IMR-90 (cell line): Measurements from ENCODE around the gene AVPR2. TPM values are rescaled to one million over a fixed set of nuclear protein-coding genes. Genes with fewer than 3 reads are reported as not detected.

Experiments used
- ATAC-seq: fragments of 200-7000 bp; cut with Tn5 transposase; 2 replicates; pipeline ENCODE4 v1.9.1; 2020; ENCODE audit warnings: low read depth, mild to moderate bottlenecking, moderate library complexity
- BruUV-seq: library from RNA; stranded (reverse); fragments of 400-500 nt; replicated peaks from 2 replicates; lab custom pipeline; 2021; lab: Mats Ljungman, UMichigan
- CTCF ChIA-PET: fragments of 300-600 bp; formaldehyde crosslinking; extraction: SDS; loops from one replicate; lab custom pipeline; 2021; ENCODE audit warnings: antibody characterized with exemption; lab: Yijun Ruan, JAX
- POLR2A ChIA-PET: fragments of 300-600 bp; sonication (Branson Sonifier 250); formaldehyde crosslinking; loops from one replicate; lab custom pipeline; 2022; ENCODE audit warnings: antibody characterized with exemption; ENCODE audit not compliant: unreplicated experiment; lab: Charles Lee
- DNase-seq: peaks from one replicate; pipeline ENCODE4 v3.0.0; 2013
- H2AFZ ChIP-seq: replicated peaks from 2 replicates; pipeline ENCODE3; 2013; ENCODE audit warnings: low read length, mild to moderate bottlenecking; ENCODE audit not compliant: poor library complexity
- H2AK5ac ChIP-seq: 2 replicates; pipeline ENCODE4 v1.6.1; 2013; ENCODE audit warnings: low read depth, low read length, inconsistent platforms
- H2AK9ac ChIP-seq: replicated peaks from 2 replicates; pipeline ENCODE3; 2013; ENCODE audit warnings: mild to moderate bottlenecking, low read depth, low read length, moderate library complexity; ENCODE audit not compliant: poor library complexity
- H2BK120ac ChIP-seq: 2 replicates; pipeline ENCODE4 v1.6.1; 2013; ENCODE audit warnings: low read depth, low read length, inconsistent platforms
- H2BK15ac ChIP-seq: 3 replicates; pipeline ENCODE4 v1.6.1; 2013; ENCODE audit warnings: low read depth, low read length, inconsistent platforms
- H2BK20ac ChIP-seq: 2 replicates; pipeline ENCODE4 v1.6.1; 2013; ENCODE audit warnings: low read depth, mild to moderate bottlenecking, inconsistent platforms, low read length, moderate library complexity
- H2BK5ac ChIP-seq: 2 replicates; pipeline ENCODE4 v1.6.1; 2013; ENCODE audit warnings: mild to moderate bottlenecking, low read depth, low read length, inconsistent platforms; ENCODE audit not compliant: poor library complexity, severe bottlenecking
- H3K14ac ChIP-seq: replicated peaks from 2 replicates; pipeline ENCODE4 v1.6.1; 2013; ENCODE audit warnings: low read depth, low read length, inconsistent platforms
- H3K18ac ChIP-seq: 2 replicates; pipeline ENCODE4 v1.6.1; 2013; ENCODE audit warnings: low read depth, low read length, control low read depth
- H3K23ac ChIP-seq: 2 replicates; pipeline ENCODE4 v1.6.1; 2013; ENCODE audit warnings: low read depth, low read length, inconsistent platforms
- H3K27ac ChIP-seq: 2 replicates; pipeline ENCODE4 v1.5.1; 2013; ENCODE audit warnings: mild to moderate bottlenecking, control low read depth, low read length; ENCODE audit not compliant: insufficient read depth
- H3K27me3 ChIP-seq: 2 replicates; pipeline ENCODE4 v1.6.1; 2013; ENCODE audit warnings: low read length; ENCODE audit not compliant: control insufficient read depth, insufficient read depth
- H3K36me3 ChIP-seq: 2 replicates; pipeline ENCODE4 v1.6.1; 2013; ENCODE audit warnings: low read length, mixed read lengths; ENCODE audit not compliant: control insufficient read depth, insufficient read depth
- H3K4ac ChIP-seq: 2 replicates; pipeline ENCODE4 v1.6.1; 2013; ENCODE audit warnings: low read depth, low read length, inconsistent platforms
- H3K4me1 ChIP-seq: 2 replicates; pipeline ENCODE4 v1.6.1; 2013; ENCODE audit warnings: low read length, mixed read lengths; ENCODE audit not compliant: control insufficient read depth, insufficient read depth
- H3K4me2 ChIP-seq: 2 replicates; pipeline ENCODE4 v1.6.1; 2013; ENCODE audit warnings: low read depth, mild to moderate bottlenecking, control low read depth, low read length, moderate library complexity
- H3K4me3 ChIP-seq: 2 replicates; pipeline ENCODE4 v1.5.1; 2013; ENCODE audit warnings: low read depth, mild to moderate bottlenecking, control low read depth, low read length, moderate library complexity; ENCODE audit not compliant: insufficient read depth
- H3K56ac ChIP-seq: 2 replicates; pipeline ENCODE4 v1.6.1; 2013; ENCODE audit warnings: low read length, inconsistent platforms; ENCODE audit not compliant: insufficient read depth; ENCODE audit errors: extremely low read depth
- H3K79me1 ChIP-seq, 2 experiments: 2 replicates each; pipeline ENCODE4 v1.6.1; 2013; ENCODE audit warnings: low read length in 2 of 2, inconsistent platforms in 1 of 2, low read depth in 1 of 2
- H3K9ac ChIP-seq: 2 replicates; pipeline ENCODE4 v1.6.1; 2013; ENCODE audit warnings: low read depth, low read length, control low read depth
- H3K9me1 ChIP-seq: 2 replicates; pipeline ENCODE4 v1.6.1; 2013; ENCODE audit warnings: low read length, inconsistent platforms; ENCODE audit not compliant: insufficient read depth
- H3K9me3 ChIP-seq: 2 replicates; pipeline ENCODE4 v1.6.1; 2013; ENCODE audit warnings: low read length; ENCODE audit not compliant: control insufficient read depth, insufficient read depth
- H4K20me1 ChIP-seq: 2 replicates; pipeline ENCODE4 v1.6.1; 2013; ENCODE audit warnings: low read length, inconsistent platforms; ENCODE audit not compliant: insufficient read depth
- H4K5ac ChIP-seq: 2 replicates; pipeline ENCODE4 v1.6.1; 2013; ENCODE audit warnings: mild to moderate bottlenecking, low read depth, low read length, control low read depth
- H4K8ac ChIP-seq, 2 experiments: 2 replicates each; pipeline ENCODE4 v1.6.1; 2013; ENCODE audit warnings: low read depth in 2 of 2, low read length in 2 of 2, control low read depth in 1 of 2, inconsistent platforms in 1 of 2
- H4K91ac ChIP-seq: 2 replicates; pipeline ENCODE4 v1.6.1; 2013; ENCODE audit warnings: low read depth, low read length, inconsistent platforms; ENCODE audit not compliant: insufficient read depth
- BHLHE40 ChIP-seq: fragments of 150-350 bp; IDR thresholded peaks from 2 replicates; pipeline ENCODE4 v1.6.1; 2016; ENCODE audit warnings: mild to moderate bottlenecking, low read depth, low read length
- MAFK ChIP-seq: IDR thresholded peaks from 2 replicates; pipeline ENCODE4 v1.6.1; 2012; ENCODE audit warnings: low read depth, low read length, improper control_type of control experiment
- MXI1 ChIP-seq: IDR thresholded peaks from 2 replicates; pipeline ENCODE4 v1.6.1; 2012; ENCODE audit warnings: low read depth, mild to moderate bottlenecking, low read length, moderate library complexity, borderline replicate concordance
- NFE2L2 ChIP-seq: fragments of 150-350 bp; IDR thresholded peaks from 2 replicates; pipeline ENCODE4 v1.6.1; 2016; ENCODE audit warnings: low read depth, mild to moderate bottlenecking, low read length
- POLR2A ChIP-seq: IDR thresholded peaks from 2 replicates; pipeline ENCODE4 v1.6.1; 2012; ENCODE audit warnings: mild to moderate bottlenecking, low read depth, low read length
- RCOR1 ChIP-seq: IDR thresholded peaks from 2 replicates; pipeline ENCODE4 v1.6.1; 2012; ENCODE audit warnings: mild to moderate bottlenecking, low read length, improper control_type of control experiment; ENCODE audit not compliant: insufficient replicate concordance
- RFX5 ChIP-seq: IDR thresholded peaks from 2 replicates; pipeline ENCODE4 v1.8.0; 2012; ENCODE audit warnings: low read depth, mild to moderate bottlenecking, low read length, moderate library complexity
- WGBS, 2 experiments: methylation state at CpG; one replicate each; pipeline versions ENCODE4 v1.1.5 to v1.1.7; 2013; ENCODE audit warnings: missing lambda C conversion rate in 2 of 2; ENCODE audit not compliant: insufficient read length in 1 of 2; ENCODE audit errors: extremely low coverage in 2 of 2; 5-methylcytosine and 5-hydroxymethylcytosine counted together
- dilution Hi-C: fragments of 300-500 bp; cut with HindIII; formaldehyde crosslinking; loops from one replicate; pipeline ENCODE4 v1.14.3; 2018; ENCODE audit warnings: low sequenced_read_pairs; ENCODE audit not compliant: unreplicated experiment
- in situ Hi-C: fragments of 300-500 bp; cut with MboI; formaldehyde crosslinking; loops from 3 replicates; pipeline ENCODE4 v1.14.3; 2019; ENCODE audit warnings: low sequenced_read_pairs, inconsistent platforms, mixed read lengths
- intact Hi-C: fragments of 100-400 bp; cut with micrococcal nuclease; formaldehyde crosslinking; loops from 2 replicates; pipeline ENCODE4 v1.10.0; 2022
- polyA plus RNA-seq, 3 experiments: library from polyadenylated mRNA; depleted of rRNA; stranded (reverse); fragments of >200 nt; gene quantifications; 2 replicates each; pipeline ENCODE4 v1.2.3, GENCODE V29; 2012; ENCODE audit warnings: low replicate concordance in 1 of 3
- total RNA-seq: library from RNA; depleted of rRNA; stranded (reverse); fragments of >200 nt; gene quantifications from 2 replicates; pipeline ENCODE4 v1.2.3, GENCODE V29; 2012
- TF ChIP-seq, protein P1 (sequence below): fragments of 150-350 bp; IDR thresholded peaks from 2 replicates; pipeline ENCODE4 v1.6.1; 2016; ENCODE audit warnings: low read depth, mild to moderate bottlenecking, low read length, moderate library complexity, borderline replicate concordance
- TF ChIP-seq, protein P2 (sequence below): conservative IDR thresholded peaks from 2 replicates; pipeline ENCODE4 v1.5.1; 2012; ENCODE audit warnings: mild to moderate bottlenecking, low read depth, low read length, improper control_type of control experiment
- TF ChIP-seq, protein P3 (sequence below): fragments of 150-350 bp; IDR thresholded peaks from 2 replicates; pipeline ENCODE4 v1.6.1; 2017; ENCODE audit warnings: mild to moderate bottlenecking, antibody characterized with exemption, low read length, low read depth

The AVPR2 gene
- total and polyA plus RNA-seq, 2 of the 4 experiments (the other 2 are of a cell fraction) = not detected

DNA sequence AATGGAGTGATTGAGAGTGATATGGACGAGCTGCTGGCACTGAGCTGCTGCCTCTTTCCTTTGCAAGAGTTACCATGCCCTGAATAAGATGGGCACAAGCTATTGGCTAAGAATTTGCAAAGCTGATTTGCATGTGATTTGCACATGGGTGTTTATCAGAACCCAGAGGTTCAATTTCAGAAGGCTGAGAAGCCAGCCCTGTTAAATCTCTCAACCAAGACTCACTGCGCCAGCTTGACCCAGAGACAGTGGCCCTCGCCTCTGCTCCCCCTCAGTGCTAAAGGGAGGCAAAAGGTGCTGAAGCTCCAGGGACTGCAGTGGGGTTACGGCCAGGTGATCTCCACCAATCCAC is 20.9 kb downstream of the AVPR2 start:
- TF ChIP-seq, protein P1, sequence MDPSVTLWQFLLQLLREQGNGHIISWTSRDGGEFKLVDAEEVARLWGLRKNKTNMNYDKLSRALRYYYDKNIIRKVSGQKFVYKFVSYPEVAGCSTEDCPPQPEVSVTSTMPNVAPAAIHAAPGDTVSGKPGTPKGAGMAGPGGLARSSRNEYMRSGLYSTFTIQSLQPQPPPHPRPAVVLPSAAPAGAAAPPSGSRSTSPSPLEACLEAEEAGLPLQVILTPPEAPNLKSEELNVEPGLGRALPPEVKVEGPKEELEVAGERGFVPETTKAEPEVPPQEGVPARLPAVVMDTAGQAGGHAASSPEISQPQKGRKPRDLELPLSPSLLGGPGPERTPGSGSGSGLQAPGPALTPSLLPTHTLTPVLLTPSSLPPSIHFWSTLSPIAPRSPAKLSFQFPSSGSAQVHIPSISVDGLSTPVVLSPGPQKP = no peak
- TF ChIP-seq BHLHE40 = no peak
- TF ChIP-seq RCOR1 = no peak
- TF ChIP-seq MAFK = no peak
- no peak for TF ChIP-seq MXI1
- TF ChIP-seq, protein P2, sequence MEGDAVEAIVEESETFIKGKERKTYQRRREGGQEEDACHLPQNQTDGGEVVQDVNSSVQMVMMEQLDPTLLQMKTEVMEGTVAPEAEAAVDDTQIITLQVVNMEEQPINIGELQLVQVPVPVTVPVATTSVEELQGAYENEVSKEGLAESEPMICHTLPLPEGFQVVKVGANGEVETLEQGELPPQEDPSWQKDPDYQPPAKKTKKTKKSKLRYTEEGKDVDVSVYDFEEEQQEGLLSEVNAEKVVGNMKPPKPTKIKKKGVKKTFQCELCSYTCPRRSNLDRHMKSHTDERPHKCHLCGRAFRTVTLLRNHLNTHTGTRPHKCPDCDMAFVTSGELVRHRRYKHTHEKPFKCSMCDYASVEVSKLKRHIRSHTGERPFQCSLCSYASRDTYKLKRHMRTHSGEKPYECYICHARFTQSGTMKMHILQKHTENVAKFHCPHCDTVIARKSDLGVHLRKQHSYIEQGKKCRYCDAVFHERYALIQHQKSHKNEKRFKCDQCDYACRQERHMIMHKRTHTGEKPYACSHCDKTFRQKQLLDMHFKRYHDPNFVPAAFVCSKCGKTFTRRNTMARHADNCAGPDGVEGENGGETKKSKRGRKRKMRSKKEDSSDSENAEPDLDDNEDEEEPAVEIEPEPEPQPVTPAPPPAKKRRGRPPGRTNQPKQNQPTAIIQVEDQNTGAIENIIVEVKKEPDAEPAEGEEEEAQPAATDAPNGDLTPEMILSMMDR = no peak
- TF ChIP-seq, protein P3, sequence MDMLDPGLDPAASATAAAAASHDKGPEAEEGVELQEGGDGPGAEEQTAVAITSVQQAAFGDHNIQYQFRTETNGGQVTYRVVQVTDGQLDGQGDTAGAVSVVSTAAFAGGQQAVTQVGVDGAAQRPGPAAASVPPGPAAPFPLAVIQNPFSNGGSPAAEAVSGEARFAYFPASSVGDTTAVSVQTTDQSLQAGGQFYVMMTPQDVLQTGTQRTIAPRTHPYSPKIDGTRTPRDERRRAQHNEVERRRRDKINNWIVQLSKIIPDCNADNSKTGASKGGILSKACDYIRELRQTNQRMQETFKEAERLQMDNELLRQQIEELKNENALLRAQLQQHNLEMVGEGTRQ = no peak
- no peak for TF ChIP-seq NFE2L2
- no peak for TF ChIP-seq RFX5
- TF ChIP-seq POLR2A = no peak
- POLR2A ChIA-PET = no interaction called here
- H2BK20ac ChIP-seq = no peak overlapping the region
- no peak overlapping the region for H3K4me2 ChIP-seq
- H4K8ac ChIP-seq = no peak overlapping the region
- no peak overlapping the region for H3K23ac ChIP-seq
- no peak overlapping the region for H3K14ac ChIP-seq
- no TSS peak for BruUV-seq
- no peak overlapping the region for H2AK9ac ChIP-seq
- H3K36me3 ChIP-seq = peaks cover 6% of the 10 kb centered on the region; the same call in 1 of the 2 replicates
- no peak overlapping the region for H3K4ac ChIP-seq
- no peak for DNase-seq
- peaks cover 0 to 7% of the 10 kb centered on the region in 2 experiments; a peak in 2 of 4 replicates for H3K79me1 ChIP-seq
- ATAC-seq = no peak
- H2BK5ac ChIP-seq = no peak overlapping the region
- H3K4me3 ChIP-seq = no peak overlapping the region
- H3K56ac ChIP-seq = no peak overlapping the region
- CTCF ChIA-PET = no interaction called here
- H3K27ac ChIP-seq = no peak overlapping the region
- H3K18ac ChIP-seq = no peak overlapping the region
- H4K91ac ChIP-seq = no peak overlapping the region
- H3K9ac ChIP-seq = no peak overlapping the region
- WGBS, 2 experiments = 86% methylated on average over 1 of the region's 4 CpGs; no CpG with 5 or more reads in 1 of the 2 experiments
- intact Hi-C loops (loop anchor here (5.0 kb wide), 1 partner anchor 133 kb away; the partner anchor contains the start of genes IDH3G and SSR4), in situ Hi-C loops (no loop called here), dilution Hi-C loops (no loop called here)
- no peak overlapping the region for H2AFZ ChIP-seq
- H2BK15ac ChIP-seq = no peak overlapping the region
- no peaks in the 10 kb centered on the region; the same call in 1 of the 2 replicates for H3K9me1 ChIP-seq
- no peak overlapping the region for H2BK120ac ChIP-seq
- peaks cover 3% of the 10 kb centered on the region; the same call in 1 of the 2 replicates for H3K27me3 ChIP-seq
- H2AK5ac ChIP-seq = no peak overlapping the region
- no peak overlapping the region for H4K5ac ChIP-seq
- H3K4me1 ChIP-seq = peaks cover 2% of the 10 kb centered on the region
- no peaks in the 10 kb centered on the region; the same call in none of the 2 replicates for H4K20me1 ChIP-seq
- H3K9me3 ChIP-seq = no peaks in the 10 kb centered on the region
